Heart right ventricle (tissue), 16 donors: ENCODE measurements around the gene PTEN. TPM values are rescaled to one million over a fixed set of nuclear protein-coding genes. Genes with fewer than 3 reads are reported as not detected.

Experiments
- ATAC-seq, 8 donors: fragments of 200-7000 bp; cut with Tn5 transposase; one replicate each; pipeline ENCODE4 v1.9.1; 2020; ENCODE audit warnings: mild to moderate bottlenecking in 8 of 8, moderate library complexity in 8 of 8, moderate number of reproducible peaks in 1 of 8
- DNase-seq, 2 donors: peaks; one replicate each; pipeline ENCODE4 v3.0.0-alpha.2; 2020
- H3K27ac ChIP-seq, 10 donors: fragments of 200-600 bp; sonication (generic) in 2 of 10; one replicate each; pipeline versions ENCODE4 v1.5.0 to v1.8.0; 2020 to 2022; ENCODE audit warnings: mild to moderate bottlenecking in 3 of 10
- H3K27me3 ChIP-seq, 7 donors: fragments of 200-600 bp; one replicate each; pipeline ENCODE4 v1.8.0; 2021 to 2022; ENCODE audit warnings: mild to moderate bottlenecking in 2 of 7
- H3K36me3 ChIP-seq, 9 donors: fragments of 200-600 bp; sonication (generic) in 1 of 9; one replicate each; pipeline versions ENCODE4 v1.5.0 to v1.8.0; 2020 to 2022; ENCODE audit warnings: mild to moderate bottlenecking in 2 of 9
- H3K4me1 ChIP-seq, 9 donors: fragments of 200-600 bp; sonication (generic) in 1 of 9; one replicate each; pipeline versions ENCODE4 v1.5.0 to v1.8.0; 2020 to 2022; ENCODE audit warnings: mild to moderate bottlenecking in 4 of 9
- H3K4me3 ChIP-seq, 10 donors: fragments of 200-600 bp; sonication (generic) in 2 of 10; one replicate each; pipeline versions ENCODE4 v1.5.0 to v1.8.0; 2020 to 2022; ENCODE audit warnings: mild to moderate bottlenecking in 7 of 10, moderate library complexity in 2 of 10
- H3K9me3 ChIP-seq, 11 donors: fragments of 200-600 bp in 10 of 11; sonication (generic) in 2 of 11; one replicate each; pipeline versions ENCODE4 v1.5.0 to v1.8.0; 2013 to 2022; ENCODE audit warnings: mild to moderate bottlenecking in 2 of 11, control low read depth in 1 of 11, moderate library complexity in 1 of 11
- CTCF ChIP-seq, 9 donors: fragments of 200-600 bp; sonication (generic) in 2 of 9; IDR thresholded peaks; one replicate each; pipeline versions ENCODE4 v1.5.0 to v1.8.0; 2021 to 2022; ENCODE audit warnings: antibody characterized with exemption in 9 of 9, mild to moderate bottlenecking in 5 of 9, moderate library complexity in 1 of 9
- WGBS, 2 donors: extraction: QIAGEN DNeasy Blood & Tissue Kit; methylation state at CpG; one replicate each; pipeline ENCODE4 v1.1.7; 2013; ENCODE audit warnings: inconsistent platforms in 1 of 2; 5-methylcytosine and 5-hydroxymethylcytosine counted together
- intact Hi-C, 10 donors: fragments of 100-400 bp; cut with DNase I; formaldehyde crosslinking; loops; one replicate each; pipeline versions ENCODE4 v1.11.1 to v1.14.2; 2022
- polyA plus RNA-seq, 2 donors: library from polyadenylated mRNA; stranded (reverse); fragments of 200-250 nt; gene quantifications; one replicate each; pipeline ENCODE4 v1.2.3, GENCODE V29; 2013
- total RNA-seq, 10 donors: library from RNA; stranded (reverse); fragmentation: NEBNext Ultra II Directional in 3 of 10; extraction: Animal tissue kit (Norgen Biotek cat#: 25700) in 3 of 10; gene quantifications; one replicate each; pipeline versions ENCODE4 v1.2.1 to v1.2.4, GENCODE V29; 2021 to 2023
- donor health status: Arrhythmogenic right ventricular cardiomyopathy.
- donor health status: ischemic (EF 13 %, LVEDD 7.1; RV severe dilation, severe dysfunction).
- donor health status: healthy with polysubstance abuse.
- donor health status: DM: no; HTN: yes; CAD: no.
- donor health status: DM: no; HTN: no; CAD: no.
- donor health status: ischemic (EF 25% LVEDD 6.9; RV normal size, moderate dysfunction).
- donor health status: ischemic (EF 25% LVEDD 5.7; RV mildly dilated, moderate dysfunction).
- donor health status: healthy.
- donor health status: DM: yes; HTN: yes; CAD: no.
- donor health status: Ischemic cardiomyopathy.
- donor health status: ischemic (EF 35%, LVEDD 5.7; RV mildly dilated, moderate dysfunction).
- donor health status: nonischemic (EF 11% LVEDD 7.7; RV severe dilation, severe dysfunction).
- donor health status: DM: yes; HTN: yes; CAD: no.
- donor health status: PGD.
- donor health status: ischemic (EF 29% LVEDD 5.4; RV normal size, mild dysfunction).
- donor health status: nonischemic (EF 23%, LVEDD 6.1; RV moderate dilation, normal function).

Gene PTEN
- total and polyA plus RNA-seq, 12 donors: 21.8 to 89.9 (median 54.9) TPM

GRCh38 chr10:87928996-87929395, 65.6 kb downstream of the PTEN start:
- 68 to 76% methylated on average over 3 of the region's 3 CpGs for WGBS, 2 donors
- Histone ChIP-seq H3K27me3 (no peaks in the 10 kb centered on the region), H3K9me3 (no peaks in the 10 kb centered on the region), H3K27ac (peak overlapping the region in 1 of 10 donors; percentile 6), H3K4me3 (no peak overlapping the region), H3K36me3 (peaks cover 0 to 35% (median 0%) of the 10 kb centered on the region in 9 donors), H3K4me1 (peaks cover 5 to 97% (median 69%) of the 10 kb centered on the region in 9 donors)
- intact Hi-C loops: loop anchor here in 3 of 10 donors (5.0 to 10.0 kb wide), 3 partner anchors 42 to 264 kb away; no protein-coding TSS in a partner anchor
- DNase-seq (no peak), ATAC-seq (no peak)
- TF ChIP-seq CTCF (IDR thresholded peaks at IDR 0.05): no peak

- intact Hi-C loops: no loop called here
- Histone ChIP-seq H3K4me1 (peaks cover 5 to 86% (median 68%) of the 10 kb centered on the region in 9 donors), H3K27me3 (no peaks in the 10 kb centered on the region), H3K36me3 (peaks cover 0 to 46% (median 8%) of the 10 kb centered on the region in 9 donors), H3K4me3 (no peak overlapping the region), H3K9me3 (no peaks in the 10 kb centered on the region), H3K27ac (no peak overlapping the region)
- ATAC-seq: no peak
- no peak for TF ChIP-seq CTCF (IDR thresholded peaks at IDR 0.05)
- DNase-seq: no peak
- WGBS, 2 donors: 67 to 72% methylated on average over 1 of the region's 1 CpG
These were observed 66.7 kb downstream of the PTEN start for GRCh38 chr10:87930141-87930540.

- no peaks in the 10 kb centered on the region for H3K27me3 ChIP-seq
- H3K9me3 ChIP-seq: no peaks in the 10 kb centered on the region
- ATAC-seq (no peak), DNase-seq (no peak)
- H3K4me3 ChIP-seq: no peak overlapping the region
- no peak for TF ChIP-seq CTCF (IDR thresholded peaks at IDR 0.05)
- H3K4me1 ChIP-seq: peaks cover 3 to 84% (median 66%) of the 10 kb centered on the region in 9 donors
- 86 to 88% methylated on average over 4 of the region's 4 CpGs for WGBS, 2 donors
- peaks cover 0 to 51% (median 8%) of the 10 kb centered on the region in 9 donors for H3K36me3 ChIP-seq
- intact Hi-C loops: no loop called here
- peak overlapping the region in 1 of 10 donors; percentile 1 for H3K27ac ChIP-seq
These were observed 67.8 kb downstream of the PTEN start for GRCh38 chr10:87930934-87931835.

- Histone ChIP-seq H3K4me1 (peaks cover 3 to 84% (median 67%) of the 10 kb centered on the region in 9 donors), H3K4me3 (no peak overlapping the region), H3K27me3 (no peaks in the 10 kb centered on the region), H3K36me3 (peaks cover 0 to 57% (median 11%) of the 10 kb centered on the region in 9 donors), H3K27ac (peak overlapping the region in 1 of 10 donors; percentile 1), H3K9me3 (no peaks in the 10 kb centered on the region)
- no peak for DNase-seq
- TF ChIP-seq CTCF (IDR thresholded peaks at IDR 0.05): no peak
- no peak for ATAC-seq
- intact Hi-C loops: no loop called here
These were observed 68.4 kb downstream of the PTEN start for GRCh38 chr10:87931836-87932230.
